Fibroblast of mammary gland (primary cell): ENCODE results near the gene UIMC1.
"Not testable (repeated sequence)": the region's sequence is repeated elsewhere in the genome, so short reads cannot be mapped to it uniquely, and the experiment has no call there.

Experiments
- DNase-seq: peaks from one replicate; pipeline ENCODE4 v3.0.0-alpha.2; 2010; ENCODE audit warnings: low read depth
- H3K4me3 ChIP-seq: 2 replicates; pipeline ENCODE4 v1.5.1; 2011; ENCODE audit warnings: low read depth, mild to moderate bottlenecking, low read length, moderate library complexity; ENCODE audit not compliant: control insufficient read depth
- TF ChIP-seq, protein P1 (sequence below): conservative IDR thresholded peaks from 2 replicates; pipeline ENCODE4 v1.5.1; 2011; ENCODE audit warnings: low read depth, low read length, inconsistent platforms; ENCODE audit not compliant: control insufficient read depth, insufficient read depth

Gene UIMC1

DNA sequence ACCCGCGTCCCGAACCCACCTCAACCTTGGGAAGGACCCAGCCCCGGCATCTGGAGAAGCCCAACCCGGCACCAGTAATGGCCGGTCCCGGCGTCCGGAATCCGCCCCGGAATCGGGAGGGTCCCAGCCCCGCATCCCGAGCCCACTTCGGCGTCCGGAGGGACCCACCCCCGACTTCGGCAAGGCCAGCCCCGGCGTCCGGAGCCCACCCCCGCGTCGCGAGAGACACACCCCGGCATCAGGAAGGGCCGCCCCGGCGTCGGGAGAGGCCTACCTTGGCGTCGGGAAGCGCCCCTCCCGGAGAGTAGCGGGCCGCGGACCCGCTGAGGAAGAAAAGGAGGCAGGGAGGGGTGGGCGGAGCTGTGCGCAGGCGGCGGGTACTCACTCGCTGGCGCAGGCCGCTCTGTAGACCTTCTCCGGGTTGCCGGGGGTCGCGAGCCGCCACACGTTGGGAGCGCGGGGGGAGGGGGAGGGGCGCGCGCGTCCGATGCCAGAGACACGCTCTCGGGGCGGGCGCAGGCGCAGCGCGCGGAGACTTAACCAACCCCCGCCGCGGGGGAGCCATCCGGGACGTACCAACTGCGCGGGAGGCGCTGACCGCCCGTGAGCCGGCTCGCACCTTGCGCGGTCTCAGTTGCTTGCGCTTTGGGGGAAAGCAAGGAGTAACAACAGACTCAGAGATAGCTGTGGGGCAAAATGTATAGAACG, at the start of gene UIMC1:
TSS of gene UIMC1 (minus strand) at position 515 of the 708 bp plus-strand sequence. CDS start 24,164 bp downstream, outside the sequence.
- TF ChIP-seq, protein P1, sequence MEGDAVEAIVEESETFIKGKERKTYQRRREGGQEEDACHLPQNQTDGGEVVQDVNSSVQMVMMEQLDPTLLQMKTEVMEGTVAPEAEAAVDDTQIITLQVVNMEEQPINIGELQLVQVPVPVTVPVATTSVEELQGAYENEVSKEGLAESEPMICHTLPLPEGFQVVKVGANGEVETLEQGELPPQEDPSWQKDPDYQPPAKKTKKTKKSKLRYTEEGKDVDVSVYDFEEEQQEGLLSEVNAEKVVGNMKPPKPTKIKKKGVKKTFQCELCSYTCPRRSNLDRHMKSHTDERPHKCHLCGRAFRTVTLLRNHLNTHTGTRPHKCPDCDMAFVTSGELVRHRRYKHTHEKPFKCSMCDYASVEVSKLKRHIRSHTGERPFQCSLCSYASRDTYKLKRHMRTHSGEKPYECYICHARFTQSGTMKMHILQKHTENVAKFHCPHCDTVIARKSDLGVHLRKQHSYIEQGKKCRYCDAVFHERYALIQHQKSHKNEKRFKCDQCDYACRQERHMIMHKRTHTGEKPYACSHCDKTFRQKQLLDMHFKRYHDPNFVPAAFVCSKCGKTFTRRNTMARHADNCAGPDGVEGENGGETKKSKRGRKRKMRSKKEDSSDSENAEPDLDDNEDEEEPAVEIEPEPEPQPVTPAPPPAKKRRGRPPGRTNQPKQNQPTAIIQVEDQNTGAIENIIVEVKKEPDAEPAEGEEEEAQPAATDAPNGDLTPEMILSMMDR = no peak
- H3K4me3 ChIP-seq = peak within 1 kb of the TSS; percentile 82
- DNase-seq = peak; percentile 89

DNA sequence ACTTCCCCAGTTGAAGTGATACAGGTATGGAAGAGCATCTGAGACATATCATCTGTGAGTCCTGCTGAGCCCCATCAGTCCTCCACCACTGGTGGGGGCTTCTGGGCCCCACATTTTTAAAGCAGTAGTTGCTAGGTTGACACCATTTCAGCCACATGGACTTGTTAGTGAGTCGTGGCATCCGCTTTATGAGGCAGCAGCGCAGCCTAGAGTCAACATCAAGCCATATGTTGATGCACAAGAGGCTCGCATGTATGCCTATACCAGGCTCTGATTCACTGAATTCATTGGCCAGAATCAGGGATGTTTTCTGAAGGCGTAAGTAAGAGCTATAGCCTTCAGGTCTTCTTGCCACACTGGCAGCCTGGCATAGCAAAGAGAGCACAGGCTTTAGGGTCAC, 42.7 kb upstream of the UIMC1 start:
- no peak for DNase-seq
- TF ChIP-seq, protein P1 = no peak
- H3K4me3 ChIP-seq = no peak overlapping the region

DNA sequence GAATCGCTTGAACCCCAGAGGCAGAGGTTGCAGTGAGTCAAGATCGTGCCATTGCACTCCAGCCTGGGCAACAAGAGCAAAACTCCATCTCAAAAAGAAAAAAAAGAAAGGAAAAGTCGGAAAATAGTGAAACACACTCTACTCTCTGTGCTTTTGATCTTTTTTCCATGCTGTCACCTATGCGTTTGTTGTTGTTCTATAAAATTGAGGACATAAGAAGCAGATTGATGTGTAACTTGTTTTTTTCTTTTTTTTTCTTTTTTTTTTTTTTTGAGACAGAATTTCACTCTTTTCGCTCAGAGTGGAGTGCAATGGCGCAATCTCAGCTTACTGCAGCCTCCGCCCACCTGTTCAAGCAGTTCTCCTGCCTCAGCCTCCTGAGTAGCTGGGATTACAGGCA, 42.0 kb upstream of the UIMC1 start:
- not testable (repeated sequence) for H3K4me3 ChIP-seq, DNase-seq

DNA sequence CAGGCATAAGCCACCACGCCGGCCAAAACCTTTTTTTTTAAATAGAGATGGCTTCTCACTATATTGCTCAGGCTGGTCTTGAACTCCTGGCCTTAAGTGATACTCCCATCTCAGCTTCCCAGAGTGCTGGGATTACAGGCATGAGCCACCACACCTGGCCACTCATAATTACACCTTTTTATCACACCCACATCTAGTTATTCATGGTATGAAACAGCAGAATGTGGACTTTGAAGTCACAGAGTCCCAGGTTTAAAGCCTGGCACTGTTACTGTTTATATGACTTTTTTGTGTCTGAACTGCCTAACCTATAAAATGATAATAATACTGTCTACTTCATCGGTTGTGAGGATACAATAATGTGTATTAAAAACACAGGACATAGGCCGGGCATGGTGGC, 39.1 kb upstream of the UIMC1 start:
- no peak overlapping the region for H3K4me3 ChIP-seq
- no peak for DNase-seq
- TF ChIP-seq, protein P1 = no peak

DNA sequence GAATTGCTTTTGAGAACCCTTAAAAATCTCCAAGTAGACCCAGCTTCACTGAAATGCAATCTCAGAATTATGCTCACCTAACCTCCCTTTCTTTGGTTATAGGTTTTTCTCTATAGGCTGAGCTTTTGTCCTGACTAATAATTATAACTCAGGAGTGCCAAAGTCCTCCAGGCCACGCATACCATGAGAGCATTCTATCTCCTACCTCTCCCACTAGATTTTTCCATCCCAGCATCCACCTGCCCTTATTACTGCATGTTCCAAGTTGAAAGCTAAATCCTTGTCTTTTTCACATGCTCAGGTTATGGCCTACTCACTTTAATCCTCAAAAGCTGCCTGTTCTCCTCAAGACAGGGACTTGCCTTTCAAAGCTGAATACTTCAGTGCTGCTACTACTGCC, 38.1 kb upstream of the UIMC1 start:
- TF ChIP-seq, protein P1 = no peak
- no peak for DNase-seq
- H3K4me3 ChIP-seq = no peak overlapping the region

DNA sequence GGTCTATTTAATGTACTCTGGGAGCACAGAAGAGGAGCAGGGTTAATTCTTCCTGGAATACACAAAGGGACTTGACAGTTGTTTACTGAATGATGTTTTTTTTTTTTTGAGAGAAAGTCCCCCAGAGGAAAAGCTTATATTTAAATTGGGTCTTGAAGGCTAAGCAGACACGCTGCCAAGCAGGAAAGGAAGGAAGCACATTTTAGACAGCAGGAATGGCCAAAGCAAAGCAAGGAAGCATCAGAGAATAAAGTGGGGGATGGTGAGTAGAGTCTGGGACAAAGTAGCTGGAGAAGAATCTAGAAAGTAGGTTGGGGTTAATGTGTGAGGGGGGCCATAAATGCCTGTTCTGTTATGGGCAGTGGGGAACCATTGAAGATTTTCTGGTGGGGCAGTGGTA, 37.4 kb upstream of the UIMC1 start:
- no peak overlapping the region for H3K4me3 ChIP-seq
- no peak for DNase-seq
- TF ChIP-seq, protein P1 = no peak

DNA sequence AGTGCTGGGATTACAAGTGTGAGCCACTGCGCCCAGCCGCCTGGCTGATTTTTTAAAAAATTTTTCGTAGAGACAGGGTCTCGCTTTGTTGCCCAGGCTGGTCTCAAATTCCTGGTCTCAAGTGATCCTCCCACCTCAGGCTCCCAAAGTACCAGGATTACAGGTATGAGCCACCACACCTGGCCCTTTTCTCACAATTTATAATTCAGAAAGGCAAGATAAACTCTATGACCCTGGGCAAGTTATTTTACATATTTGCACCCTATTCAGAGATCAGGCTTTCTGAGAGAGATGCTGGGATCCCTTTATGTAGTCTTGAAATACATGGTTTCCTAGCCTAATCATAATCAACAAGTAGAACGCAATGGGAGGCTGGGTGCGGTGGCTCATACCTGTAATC, 36.5 kb upstream of the UIMC1 start:
- TF ChIP-seq, protein P1 = no peak
- no peak for DNase-seq
- H3K4me3 ChIP-seq = no peak overlapping the region
